ENCODE results near the gene PCCA. TPM values are rescaled to one million over a fixed set of nuclear protein-coding genes. Genes with fewer than 3 reads are reported as not detected.

PCCA gene
- total and polyA plus RNA-seq, 2 of the 13 experiments (the other 11 are each of a cell fraction or from before 2014, with no cell fraction given): 15.0 to 32.2 TPM

- TF ChIP-seq ZHX1 (CRISPR knock-in tag; IDR thresholded peaks at IDR 0.05; ENCODE audit: low read depth) (no peak), ZFP62 (CRISPR knock-in tag; IDR thresholded peaks at IDR 0.05) (no peak), ZNF33B (CRISPR knock-in tag; IDR thresholded peaks at IDR 0.05) (no peak), TRAFD1 (CRISPR knock-in tag; IDR thresholded peaks at IDR 0.05; ENCODE audit: borderline replicate concordance) (no peak), U2AF1 (optimal IDR thresholded peaks at IDR 0.05; ENCODE audit: low read depth, low read length) (no peak), ELF1 (CRISPR knock-in tag; IDR thresholded peaks at IDR 0.05) (peak; percentile 61)
Observed at GRCh38 chr13:100517135-100517534, 428.2 kb downstream of the PCCA start (continued).

- Histone ChIP-seq H3K79me2 (ENCODE audit: insufficient read depth, low read length) (no peaks in the 10 kb centered on the region), H3K27ac (ENCODE audit: extremely low read length, insufficient read depth, low read length) (peak overlapping the region; percentile 76), H3K27me3 (ENCODE audit: control insufficient read depth in 1 of 2, insufficient read depth in 2 of 2, low read length in 2 of 2) (no peaks in the 10 kb centered on the region), H3K4me2 (ENCODE audit: low read depth, low read length) (peak overlapping the region; percentile 65), H3K9me3 (ENCODE audit: low read length) (no peaks in the 10 kb centered on the region), H4K20me1 (ENCODE audit: insufficient read depth, low read length) (no peaks in the 10 kb centered on the region), H3K9ac (ENCODE audit: insufficient read depth, low read depth, low read length) (peak overlapping the region; percentile 34; the same call in 1 of the 2 replicates), H3K4me1 (ENCODE audit: insufficient read depth, low read length) (peaks cover 31% of the 10 kb centered on the region), H3K36me3 (replicated peaks in 1 of 2; ENCODE audit: control insufficient read depth in 1 of 2, insufficient read depth in 2 of 2, low read length in 2 of 2) (peaks cover 0 to 4% of the 10 kb centered on the region in 2 experiments; a peak in 1 of 5 replicates), H2AFZ (ENCODE audit: low read length) (no peak overlapping the region), H3K4me3 (replicated peaks in 1 of 3; ENCODE audit: insufficient read depth in 1 of 3, low read depth in 2 of 3, low read length in 3 of 3) (no peak overlapping the region)
- ATAC-seq (no peak), DNase-seq (ENCODE audit: low spot score) (no peak), FAIRE-seq (no peak)
- BruUV-seq (replicated peaks): no TSS peak
- intact Hi-C loops (cut with micrococcal nuclease; ENCODE audit: unreplicated experiment): loop anchor here (5.0 to 10.0 kb wide), 2 partner anchors 430 to 533 kb away; partner anchors contain the start of genes PCCA and ZIC2
- ChIA-PET CTCF (ENCODE audit: low intra/inter-chr PET ratio, low total read pairs) (no interaction called here), POLR2A (interaction anchor here (1.1 to 1.4 kb wide), 3 partner anchors 8 to 429 kb away, joined by 3 to 6 read pairs (median 3); partner anchors contain the start of gene PCCA)
- 97% methylated on average over 13 of the region's 13 CpGs for WGBS (ENCODE audit: low lambda C conversion rate)
- no peak for TF ChIP-seq ZNF263 (CRISPR knock-in tag; IDR thresholded peaks at IDR 0.05)
- TF ChIP-seq ZFX (CRISPR knock-in tag; IDR thresholded peaks at IDR 0.05; ENCODE audit: low read depth): peak; percentile 6; the same call in 1 of the 2 replicates
- TF ChIP-seq YEATS4 (CRISPR knock-in tag; IDR thresholded peaks at IDR 0.05; ENCODE audit: borderline replicate concordance): no peak
- 0 out of 2 replicates have a peak, but pooled peaks have one; percentile 27 for TF ChIP-seq ZBTB38 (CRISPR knock-in tag; IDR thresholded peaks at IDR 0.05)
- no peak for TF ChIP-seq NCOA2 (CRISPR knock-in tag; IDR thresholded peaks at IDR 0.05)
- in situ Hi-C loops (cut with HindIII; ENCODE audit: extremely low pct_ligation_motif_present, low pct_unique_long_range_greater_than_20kb): loop anchor here (10.0 kb wide), 1 partner anchor 603 kb away; no protein-coding TSS in a partner anchor
Observed at GRCh38 chr13:100517728-100518127, 428.8 kb downstream of the PCCA start.
